BJ (cell line): ENCODE results near the gene VPREB1. TPM values are rescaled to one million over a fixed set of nuclear protein-coding genes. Genes with fewer than 3 reads are reported as not detected.
"Not testable (repeated sequence)": the region's sequence is repeated elsewhere in the genome, so short reads cannot be mapped to it uniquely, and the experiment has no call there.

Experiments used
- CTCF ChIA-PET: fragments of 350-600 bp; formaldehyde crosslinking; extraction: SDS; loops from one replicate; lab custom pipeline; 2021; ENCODE audit warnings: antibody characterized with exemption, inconsistent platforms; lab: Yijun Ruan, JAX
- POLR2A ChIA-PET: fragments of 300-600 bp; sonication (Branson Sonifier 250); formaldehyde crosslinking; extraction: SDS; loops from one replicate; lab custom pipeline; 2021; ENCODE audit warnings: antibody characterized with exemption; lab: Charles Lee
- DNase-seq: peaks from one replicate; pipeline ENCODE4 v3.0.0-alpha.2; 2011; ENCODE audit warnings: low read depth
- H3K27me3 ChIP-seq: 2 replicates; pipeline ENCODE4 v1.6.0; 2011; ENCODE audit warnings: low read length; ENCODE audit not compliant: control insufficient read depth, insufficient read depth
- H3K36me3 ChIP-seq: 2 replicates; pipeline ENCODE4 v1.5.1; 2011; ENCODE audit warnings: low read length; ENCODE audit not compliant: control insufficient read depth, insufficient read depth
- H3K4me3 ChIP-seq: 2 replicates; pipeline ENCODE4 v1.5.1; 2011; ENCODE audit warnings: low read depth, mild to moderate bottlenecking, control low read depth, low read length
- CTCF ChIP-seq: IDR thresholded peaks from 2 replicates; pipeline ENCODE4 v1.5.1; 2011; ENCODE audit warnings: low read depth, mild to moderate bottlenecking, control low read depth, inconsistent platforms, low read length, moderate library complexity; ENCODE audit not compliant: insufficient read depth
- polyA plus RNA-seq: library from polyadenylated mRNA; depleted of rRNA; stranded (reverse); fragments of >200 nt; gene quantifications from 2 replicates; pipeline ENCODE4 v1.2.3, GENCODE V29; 2011

Gene VPREB1
- polyA plus RNA-seq, 1 experiment: not detected

DNA sequence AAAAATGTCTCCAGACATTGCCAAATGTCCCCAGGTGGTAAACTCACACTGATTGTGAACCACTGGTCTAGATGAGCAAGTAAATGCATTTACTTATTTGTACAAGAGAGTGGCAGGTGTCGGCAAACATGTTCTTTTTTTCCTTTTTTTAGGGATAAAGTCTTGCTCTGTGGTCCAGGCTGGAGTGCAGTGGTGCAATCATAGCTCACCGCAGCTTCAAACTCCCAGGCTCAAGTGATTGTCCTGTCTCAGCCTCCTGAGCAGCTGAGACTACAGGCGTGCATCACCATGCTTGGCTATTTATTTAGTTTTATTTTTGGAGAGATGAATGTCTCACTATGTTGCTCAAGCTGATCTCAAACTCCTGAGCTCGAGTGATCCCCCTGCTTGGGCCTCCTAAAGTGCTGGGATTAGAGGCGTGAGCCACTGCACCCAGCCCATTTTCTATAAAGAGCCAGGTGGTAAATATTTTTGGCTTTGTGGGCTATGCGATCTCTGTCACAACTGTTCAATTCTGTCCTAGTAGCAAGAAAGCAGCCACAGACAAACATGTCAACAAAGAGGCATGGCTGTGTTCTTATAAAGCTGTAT lies 1.4 kb downstream of the VPREB1 start:
- CTCF ChIA-PET: no interaction called here
- no peak for TF ChIP-seq CTCF
- H3K36me3 ChIP-seq: no peaks in the 10 kb centered on the region
- no peak overlapping the region for H3K4me3 ChIP-seq
- POLR2A ChIA-PET: no interaction called here
- peaks cover 9% of the 10 kb centered on the region; the same call in 1 of the 2 replicates for H3K27me3 ChIP-seq
- DNase-seq: no peak

DNA sequence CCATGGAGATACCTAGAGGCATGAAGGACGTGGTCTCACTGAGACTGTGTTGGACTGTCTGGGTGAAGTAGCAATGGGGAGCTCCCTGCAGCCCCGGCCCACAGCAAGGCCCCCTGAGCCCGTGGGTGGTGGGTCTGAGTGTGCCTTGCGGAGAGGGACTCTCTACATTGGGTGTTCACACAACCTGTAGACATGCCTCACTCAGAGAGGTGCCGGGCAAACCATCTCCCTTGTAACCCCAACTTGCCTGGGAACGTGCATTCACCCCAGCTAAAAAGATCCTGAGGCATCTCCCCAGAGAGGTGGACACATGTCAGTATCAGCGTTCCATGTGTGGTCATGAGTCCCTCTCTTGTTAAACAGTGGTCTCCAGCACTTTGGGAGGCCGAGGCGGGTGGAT lies 2.1 kb downstream of the VPREB1 start:
- H3K36me3 ChIP-seq: no peaks in the 10 kb centered on the region
- no peak for TF ChIP-seq CTCF
- no peak for DNase-seq
- H3K27me3 ChIP-seq: peaks cover 7% of the 10 kb centered on the region; the same call in 1 of the 2 replicates
- no peak overlapping the region for H3K4me3 ChIP-seq
- POLR2A ChIA-PET: no interaction called here
- CTCF ChIA-PET: no interaction called here

GRCh38 chr22:22248878-22249277 lies 4.3 kb downstream of the VPREB1 start:
- TF ChIP-seq CTCF: no peak
- CTCF ChIA-PET: interaction anchor here (0.8 kb wide), 1 partner anchor 42 kb away, joined by 3 read pairs; no protein-coding TSS in a partner anchor
- Histone ChIP-seq H3K36me3 (no peaks in the 10 kb centered on the region), H3K4me3 (no peak overlapping the region), H3K27me3 (peaks cover 6% of the 10 kb centered on the region; the same call in 1 of the 2 replicates)
- DNase-seq: no peak
- POLR2A ChIA-PET: no interaction called here

DNA sequence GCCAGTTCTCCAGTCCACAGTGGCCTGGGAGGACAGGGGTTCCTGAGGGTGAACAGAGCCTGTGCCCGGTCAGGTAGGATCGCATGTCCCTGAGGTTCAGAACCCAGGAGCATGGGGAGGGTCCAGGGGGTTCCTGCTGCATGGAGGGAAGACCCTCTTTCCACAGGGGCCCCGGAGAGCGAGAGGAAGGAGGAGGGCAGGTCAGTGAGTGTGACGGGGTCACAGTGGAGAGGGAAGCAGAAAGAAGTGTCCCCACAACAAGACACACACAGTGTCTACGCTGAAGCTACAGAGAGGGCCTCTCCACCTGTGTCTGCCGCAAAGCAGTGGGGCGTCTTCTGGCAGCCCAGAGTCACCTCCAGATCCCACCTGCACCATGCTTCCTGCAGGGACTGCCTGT lies 6.1 kb downstream of the VPREB1 start:
- DNase-seq, H3K27me3 ChIP-seq, CTCF ChIA-PET, POLR2A ChIA-PET, H3K36me3 ChIP-seq, H3K4me3 ChIP-seq: not testable (repeated sequence)

- H3K36me3 ChIP-seq, POLR2A ChIA-PET, CTCF ChIA-PET, DNase-seq, H3K4me3 ChIP-seq, H3K27me3 ChIP-seq: not testable (repeated sequence)
Measured at GRCh38 chr22:22256133-22256532, 11.5 kb downstream of the VPREB1 start.

- DNase-seq, H3K4me3 ChIP-seq, H3K27me3 ChIP-seq, POLR2A ChIA-PET, CTCF ChIA-PET, H3K36me3 ChIP-seq: not testable (repeated sequence)
Measured at GRCh38 chr22:22258597-22259415, 14.2 kb downstream of the VPREB1 start.

- POLR2A ChIA-PET, H3K27me3 ChIP-seq, DNase-seq, H3K4me3 ChIP-seq, CTCF ChIA-PET, H3K36me3 ChIP-seq: not testable (repeated sequence)
Measured at GRCh38 chr22:22260169-22260568, 15.6 kb downstream of the VPREB1 start.

DNA sequence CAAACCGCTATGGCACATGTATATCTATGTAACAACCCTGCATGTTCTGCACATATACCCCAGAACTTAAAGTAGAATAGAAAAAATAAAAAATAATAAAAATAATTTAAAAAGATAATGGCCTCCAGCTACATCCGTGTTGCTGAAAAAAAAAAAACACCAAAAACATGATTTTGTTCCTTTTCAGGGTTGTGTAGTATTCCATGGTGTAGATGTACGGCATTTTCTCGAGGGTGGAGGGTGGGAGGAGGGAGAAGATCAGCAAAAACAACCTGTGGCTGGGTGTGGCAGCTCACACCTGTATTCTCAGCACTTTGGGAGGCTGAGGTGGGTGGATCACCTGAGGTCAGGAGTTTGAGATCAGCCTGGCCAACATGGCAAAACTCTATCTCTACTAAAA lies 16.0 kb downstream of the VPREB1 start:
- CTCF ChIA-PET, POLR2A ChIA-PET, H3K36me3 ChIP-seq, H3K27me3 ChIP-seq, H3K4me3 ChIP-seq, DNase-seq: not testable (repeated sequence)

GRCh38 chr22:22262332-22263074 lies 17.9 kb downstream of the VPREB1 start:
- POLR2A ChIA-PET, H3K27me3 ChIP-seq, H3K4me3 ChIP-seq, CTCF ChIA-PET, H3K36me3 ChIP-seq: not testable (repeated sequence)
- peak; percentile 24 for DNase-seq

DNA sequence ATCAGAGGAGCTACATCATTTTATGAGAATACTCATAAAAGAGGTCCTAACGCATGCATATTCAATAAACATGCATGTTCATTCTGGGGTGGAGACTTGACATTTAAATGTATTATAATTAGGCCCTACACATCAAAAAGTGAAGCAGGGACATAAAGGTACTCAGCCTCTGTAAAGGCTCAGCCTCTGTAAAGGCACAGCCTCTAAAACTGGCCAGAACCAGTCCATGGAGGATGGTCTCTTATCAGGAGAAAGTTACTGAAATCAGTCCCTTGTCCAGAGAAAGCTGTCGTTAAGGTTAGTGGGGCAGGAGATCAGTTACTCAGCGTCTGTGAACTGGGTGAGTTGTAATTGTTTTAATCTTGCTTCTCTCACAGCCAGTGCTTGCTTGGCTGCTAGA lies 19.2 kb downstream of the VPREB1 start:
- CTCF ChIA-PET, H3K4me3 ChIP-seq, POLR2A ChIA-PET, H3K36me3 ChIP-seq, DNase-seq, H3K27me3 ChIP-seq: not testable (repeated sequence)
